ENCODE measurements around the gene SMIM38. TPM values are rescaled to one million over a fixed set of nuclear protein-coding genes. Genes with fewer than 3 reads are reported as not detected.
A peak's percentile ranks its signal among the peaks of the same experiment; 100 is the strongest.

Gene SMIM38
- total and polyA plus RNA-seq, 2 experiments from 2014 or later, result 0.38 TPM; not detected in 1

DNA sequence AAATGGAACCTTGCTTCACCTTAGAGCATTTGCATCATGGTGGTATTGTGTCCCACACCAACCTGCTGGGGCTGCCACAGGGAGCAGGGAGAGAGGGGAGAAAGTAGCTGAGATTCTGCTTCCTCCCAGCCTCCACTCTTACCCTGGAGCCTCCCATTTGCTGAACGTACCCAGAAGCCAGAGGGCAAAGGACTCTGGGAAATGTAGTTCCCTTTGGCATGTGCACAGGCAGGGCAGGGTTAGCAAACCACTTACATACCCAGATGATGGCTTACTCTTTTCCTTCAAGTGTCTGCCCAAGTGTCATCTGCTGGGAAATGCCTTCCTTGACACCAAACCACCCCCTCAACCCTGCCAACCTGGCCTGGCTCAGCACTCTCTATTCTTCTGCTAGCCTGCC lies 16.9 kb downstream of the SMIM38 start:
- H3K4me1 ChIP-seq (ENCODE audit: insufficient read depth), result no peaks in the 10 kb centered on the region
- H3K36me3 ChIP-seq (ENCODE audit: insufficient read depth), result no peaks in the 10 kb centered on the region
- no peaks in the 10 kb centered on the region for H3K79me2 ChIP-seq (replicated peaks; ENCODE audit: insufficient read depth)
- no peak overlapping the region for H3K27ac Mint-ChIP-seq
- no peaks in the 10 kb centered on the region for H3K36me3 Mint-ChIP-seq (ENCODE audit: low read depth)
- peak overlapping the region; percentile 81 for H2AFZ ChIP-seq
- H4K20me1 ChIP-seq (replicated peaks; ENCODE audit: insufficient read depth), result no peaks in the 10 kb centered on the region
- H3K9me2 ChIP-seq (ENCODE audit: insufficient read depth), result no peaks in the 10 kb centered on the region; the same call in 1 of the 2 replicates
- peaks cover 5% of the 10 kb centered on the region for H3K9me3 Mint-ChIP-seq
- DNase-seq (ENCODE audit: low spot score) (peak; percentile 22), ATAC-seq (peak; percentile 62)
- no peak overlapping the region for H3K4me2 ChIP-seq
- H3K4me3 Mint-ChIP-seq, result no peak overlapping the region
- no peaks in the 10 kb centered on the region for H3K4me1 Mint-ChIP-seq
- no peak overlapping the region for H3K4me3 ChIP-seq
- H3K27ac ChIP-seq (ENCODE audit: low read depth), result no peak overlapping the region
- H3F3A ChIP-seq (replicated peaks; ENCODE audit: low read depth), result no peaks in the 10 kb centered on the region
- no peaks in the 10 kb centered on the region for H3K27me3 ChIP-seq (ENCODE audit: insufficient read depth)
- peaks cover 16% of the 10 kb centered on the region for H3K27me3 Mint-ChIP-seq (ENCODE audit: insufficient read depth, low read depth, poor library complexity)
- no peak for TF ChIP-seq ZNF114 (CRISPR knock-in tag; IDR thresholded peaks at IDR 0.05)
- TF ChIP-seq CREB1 (CRISPR knock-in tag; IDR thresholded peaks at IDR 0.05; ENCODE audit: low read depth), result no peak
- TF ChIP-seq, protein P1, sequence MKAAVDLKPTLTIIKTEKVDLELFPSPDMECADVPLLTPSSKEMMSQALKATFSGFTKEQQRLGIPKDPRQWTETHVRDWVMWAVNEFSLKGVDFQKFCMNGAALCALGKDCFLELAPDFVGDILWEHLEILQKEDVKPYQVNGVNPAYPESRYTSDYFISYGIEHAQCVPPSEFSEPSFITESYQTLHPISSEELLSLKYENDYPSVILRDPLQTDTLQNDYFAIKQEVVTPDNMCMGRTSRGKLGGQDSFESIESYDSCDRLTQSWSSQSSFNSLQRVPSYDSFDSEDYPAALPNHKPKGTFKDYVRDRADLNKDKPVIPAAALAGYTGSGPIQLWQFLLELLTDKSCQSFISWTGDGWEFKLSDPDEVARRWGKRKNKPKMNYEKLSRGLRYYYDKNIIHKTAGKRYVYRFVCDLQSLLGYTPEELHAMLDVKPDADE (IDR thresholded peaks at IDR 0.05), result peak; percentile 53; the same call in 1 of the 2 replicates

DNA sequence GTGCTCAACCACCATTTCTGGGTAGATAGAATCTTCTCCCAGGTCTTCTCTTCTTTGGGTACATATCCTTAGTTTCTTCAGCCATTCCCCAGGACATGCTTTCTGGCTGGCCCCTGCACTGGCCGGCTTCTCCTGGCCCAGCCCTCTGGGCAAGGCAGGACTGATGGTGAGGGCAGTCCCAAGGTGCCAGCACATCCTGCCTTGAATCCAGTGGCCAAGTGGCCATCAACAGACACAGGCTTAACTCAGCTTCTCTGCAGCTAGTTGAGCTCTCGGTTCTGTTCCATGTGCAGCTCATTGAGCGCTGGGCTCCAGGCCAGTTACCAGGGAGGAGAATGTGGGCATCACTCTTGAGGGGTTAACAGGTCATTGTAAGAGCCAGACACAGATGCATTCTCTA lies 17.6 kb downstream of the SMIM38 start:
- H3K27ac ChIP-seq (ENCODE audit: low read depth), result no peak overlapping the region
- H3K4me3 ChIP-seq, result no peak overlapping the region
- H3F3A ChIP-seq (replicated peaks; ENCODE audit: low read depth), result no peaks in the 10 kb centered on the region
- DNase-seq (ENCODE audit: low spot score) (no peak), ATAC-seq (no peak)
- Mint-ChIP-seq H3K4me3 (no peak overlapping the region), H3K27me3 (ENCODE audit: insufficient read depth, low read depth, poor library complexity) (peaks cover 16% of the 10 kb centered on the region), H3K27ac (no peak overlapping the region), H3K4me1 (no peaks in the 10 kb centered on the region), H3K9me3 (peaks cover 5% of the 10 kb centered on the region), H3K36me3 (ENCODE audit: low read depth) (no peaks in the 10 kb centered on the region)
- TF ChIP-seq, protein P1 (IDR thresholded peaks at IDR 0.05), result no peak
- TF ChIP-seq, protein P2, sequence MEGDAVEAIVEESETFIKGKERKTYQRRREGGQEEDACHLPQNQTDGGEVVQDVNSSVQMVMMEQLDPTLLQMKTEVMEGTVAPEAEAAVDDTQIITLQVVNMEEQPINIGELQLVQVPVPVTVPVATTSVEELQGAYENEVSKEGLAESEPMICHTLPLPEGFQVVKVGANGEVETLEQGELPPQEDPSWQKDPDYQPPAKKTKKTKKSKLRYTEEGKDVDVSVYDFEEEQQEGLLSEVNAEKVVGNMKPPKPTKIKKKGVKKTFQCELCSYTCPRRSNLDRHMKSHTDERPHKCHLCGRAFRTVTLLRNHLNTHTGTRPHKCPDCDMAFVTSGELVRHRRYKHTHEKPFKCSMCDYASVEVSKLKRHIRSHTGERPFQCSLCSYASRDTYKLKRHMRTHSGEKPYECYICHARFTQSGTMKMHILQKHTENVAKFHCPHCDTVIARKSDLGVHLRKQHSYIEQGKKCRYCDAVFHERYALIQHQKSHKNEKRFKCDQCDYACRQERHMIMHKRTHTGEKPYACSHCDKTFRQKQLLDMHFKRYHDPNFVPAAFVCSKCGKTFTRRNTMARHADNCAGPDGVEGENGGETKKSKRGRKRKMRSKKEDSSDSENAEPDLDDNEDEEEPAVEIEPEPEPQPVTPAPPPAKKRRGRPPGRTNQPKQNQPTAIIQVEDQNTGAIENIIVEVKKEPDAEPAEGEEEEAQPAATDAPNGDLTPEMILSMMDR (conservative IDR thresholded peaks at IDR 0.05; ENCODE audit: low read depth in 2 of 2), result no peak
- TF ChIP-seq, protein P3, sequence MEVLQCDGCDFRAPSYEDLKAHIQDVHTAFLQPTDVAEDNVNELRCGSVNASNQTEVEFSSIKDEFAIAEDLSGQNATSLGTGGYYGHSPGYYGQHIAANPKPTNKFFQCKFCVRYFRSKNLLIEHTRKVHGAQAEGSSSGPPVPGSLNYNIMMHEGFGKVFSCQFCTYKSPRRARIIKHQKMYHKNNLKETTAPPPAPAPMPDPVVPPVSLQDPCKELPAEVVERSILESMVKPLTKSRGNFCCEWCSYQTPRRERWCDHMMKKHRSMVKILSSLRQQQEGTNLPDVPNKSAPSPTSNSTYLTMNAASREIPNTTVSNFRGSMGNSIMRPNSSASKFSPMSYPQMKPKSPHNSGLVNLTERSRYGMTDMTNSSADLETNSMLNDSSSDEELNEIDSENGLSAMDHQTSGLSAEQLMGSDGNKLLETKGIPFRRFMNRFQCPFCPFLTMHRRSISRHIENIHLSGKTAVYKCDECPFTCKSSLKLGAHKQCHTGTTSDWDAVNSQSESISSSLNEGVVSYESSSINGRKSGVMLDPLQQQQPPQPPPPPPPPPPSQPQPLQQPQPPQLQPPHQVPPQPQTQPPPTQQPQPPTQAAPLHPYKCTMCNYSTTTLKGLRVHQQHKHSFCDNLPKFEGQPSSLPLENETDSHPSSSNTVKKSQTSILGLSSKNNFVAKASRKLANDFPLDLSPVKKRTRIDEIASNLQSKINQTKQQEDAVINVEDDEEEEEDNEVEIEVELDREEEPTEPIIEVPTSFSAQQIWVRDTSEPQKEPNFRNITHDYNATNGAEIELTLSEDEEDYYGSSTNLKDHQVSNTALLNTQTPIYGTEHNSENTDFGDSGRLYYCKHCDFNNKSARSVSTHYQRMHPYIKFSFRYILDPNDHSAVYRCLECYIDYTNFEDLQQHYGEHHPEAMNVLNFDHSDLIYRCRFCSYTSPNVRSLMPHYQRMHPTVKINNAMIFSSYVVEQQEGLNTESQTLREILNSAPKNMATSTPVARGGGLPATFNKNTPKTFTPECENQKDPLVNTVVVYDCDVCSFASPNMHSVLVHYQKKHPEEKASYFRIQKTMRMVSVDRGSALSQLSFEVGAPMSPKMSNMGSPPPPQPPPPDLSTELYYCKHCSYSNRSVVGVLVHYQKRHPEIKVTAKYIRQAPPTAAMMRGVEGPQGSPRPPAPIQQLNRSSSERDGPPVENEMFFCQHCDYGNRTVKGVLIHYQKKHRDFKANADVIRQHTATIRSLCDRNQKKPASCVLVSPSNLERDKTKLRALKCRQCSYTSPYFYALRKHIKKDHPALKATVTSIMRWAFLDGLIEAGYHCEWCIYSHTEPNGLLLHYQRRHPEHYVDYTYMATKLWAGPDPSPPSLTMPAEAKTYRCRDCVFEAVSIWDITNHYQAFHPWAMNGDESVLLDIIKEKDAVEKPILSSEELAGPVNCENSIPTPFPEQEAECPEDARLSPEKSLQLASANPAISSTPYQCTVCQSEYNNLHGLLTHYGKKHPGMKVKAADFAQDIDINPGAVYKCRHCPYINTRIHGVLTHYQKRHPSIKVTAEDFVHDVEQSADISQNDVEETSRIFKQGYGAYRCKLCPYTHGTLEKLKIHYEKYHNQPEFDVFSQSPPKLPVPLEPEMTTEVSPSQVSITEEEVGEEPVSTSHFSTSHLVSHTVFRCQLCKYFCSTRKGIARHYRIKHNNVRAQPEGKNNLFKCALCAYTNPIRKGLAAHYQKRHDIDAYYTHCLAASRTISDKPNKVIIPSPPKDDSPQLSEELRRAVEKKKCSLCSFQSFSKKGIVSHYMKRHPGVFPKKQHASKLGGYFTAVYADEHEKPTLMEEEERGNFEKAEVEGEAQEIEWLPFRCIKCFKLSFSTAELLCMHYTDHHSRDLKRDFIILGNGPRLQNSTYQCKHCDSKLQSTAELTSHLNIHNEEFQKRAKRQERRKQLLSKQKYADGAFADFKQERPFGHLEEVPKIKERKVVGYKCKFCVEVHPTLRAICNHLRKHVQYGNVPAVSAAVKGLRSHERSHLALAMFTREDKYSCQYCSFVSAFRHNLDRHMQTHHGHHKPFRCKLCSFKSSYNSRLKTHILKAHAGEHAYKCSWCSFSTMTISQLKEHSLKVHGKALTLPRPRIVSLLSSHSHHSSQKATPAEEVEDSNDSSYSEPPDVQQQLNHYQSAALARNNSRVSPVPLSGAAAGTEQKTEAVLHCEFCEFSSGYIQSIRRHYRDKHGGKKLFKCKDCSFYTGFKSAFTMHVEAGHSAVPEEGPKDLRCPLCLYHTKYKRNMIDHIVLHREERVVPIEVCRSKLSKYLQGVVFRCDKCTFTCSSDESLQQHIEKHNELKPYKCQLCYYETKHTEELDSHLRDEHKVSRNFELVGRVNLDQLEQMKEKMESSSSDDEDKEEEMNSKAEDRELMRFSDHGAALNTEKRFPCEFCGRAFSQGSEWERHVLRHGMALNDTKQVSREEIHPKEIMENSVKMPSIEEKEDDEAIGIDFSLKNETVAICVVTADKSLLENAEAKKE (CRISPR knock-in tag; IDR thresholded peaks at IDR 0.05), result no peak
- no peak for TF ChIP-seq ZNF114 (CRISPR knock-in tag; IDR thresholded peaks at IDR 0.05)
- no peaks in the 10 kb centered on the region; the same call in 1 of the 2 replicates for H3K9me2 ChIP-seq (ENCODE audit: insufficient read depth)
- no peaks in the 10 kb centered on the region for H3K4me1 ChIP-seq (ENCODE audit: insufficient read depth)
- no peak overlapping the region for H2AFZ ChIP-seq
- no peaks in the 10 kb centered on the region for H4K20me1 ChIP-seq (replicated peaks; ENCODE audit: insufficient read depth)
- H3K27me3 ChIP-seq (ENCODE audit: insufficient read depth), result no peaks in the 10 kb centered on the region
- H3K79me2 ChIP-seq (replicated peaks; ENCODE audit: insufficient read depth), result no peaks in the 10 kb centered on the region
- no peaks in the 10 kb centered on the region for H3K36me3 ChIP-seq (ENCODE audit: insufficient read depth)
- H3K4me2 ChIP-seq, result no peak overlapping the region

Data from GM23338 (cell line).